Activated CD8-positive, alpha-beta memory T cell treated with anti-CD3 and anti-CD28 coated beads, Interleukin-2, amount 50 U/mL, for 48 hours (primary cell): ENCODE data around the gene MEMO1.
"Not testable (repeated sequence)": the region's sequence is repeated elsewhere in the genome, so short reads cannot be mapped to it uniquely, and the experiment has no call there.

Experiments
- DNase-seq: peaks from one replicate; pipeline ENCODE4 v3.0.0-alpha.2; 2020

MEMO1 gene

DNA sequence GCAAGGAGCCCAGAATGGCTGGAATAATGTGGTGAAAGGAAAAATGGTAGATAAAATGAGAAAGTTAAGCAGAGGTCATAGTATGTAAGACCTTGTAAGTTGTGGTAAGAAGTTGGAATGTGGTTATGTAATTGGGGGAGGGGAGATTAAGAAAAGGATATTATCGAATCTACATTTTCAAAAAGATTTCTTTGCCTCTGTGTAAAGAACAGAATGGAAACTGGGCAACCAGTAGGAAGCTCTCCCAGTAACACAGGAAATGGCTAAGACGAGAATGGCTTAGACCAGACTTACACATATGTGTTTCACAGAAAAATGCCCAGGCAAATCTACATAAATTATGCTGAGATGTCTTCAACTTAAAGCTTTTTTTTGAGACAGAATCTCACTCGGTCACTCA, 13.2 kb downstream of the MEMO1 start:
- no peak for DNase-seq

DNA sequence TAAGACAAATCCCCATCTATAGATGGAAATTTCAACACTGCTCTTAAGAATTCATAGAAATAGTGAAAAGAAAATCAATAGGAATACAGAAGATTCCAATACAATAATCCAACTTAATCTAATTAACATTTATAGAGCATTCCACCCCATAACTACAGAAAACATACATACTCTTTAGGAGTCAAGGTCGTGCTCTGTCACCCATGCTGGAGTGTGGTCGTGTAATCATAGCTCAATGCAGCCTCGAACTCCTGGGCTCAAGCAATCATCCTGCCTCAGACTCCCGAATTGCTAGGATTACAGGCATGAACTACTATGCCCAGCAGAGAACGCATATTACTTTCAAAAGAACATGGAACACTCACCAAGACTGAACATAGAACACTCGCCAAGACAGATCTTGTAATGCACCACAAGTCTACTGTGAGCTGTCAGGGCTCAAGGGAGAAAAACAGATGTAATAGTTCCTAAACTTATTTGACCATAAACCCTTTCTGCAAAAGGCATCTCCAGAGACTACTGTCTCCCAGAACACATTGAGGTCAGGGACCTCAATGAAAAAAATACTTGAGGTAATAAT, 14.1 kb downstream of the MEMO1 start:
- DNase-seq = no peak

GRCh38 chr2:31992934-31993333, 17.9 kb downstream of the MEMO1 start:
- no peak for DNase-seq

- DNase-seq = no peak
Observed at GRCh38 chr2:31992025-31992579, 18.7 kb downstream of the MEMO1 start.

- DNase-seq = no peak
Observed at GRCh38 chr2:31989946-31990345, 20.9 kb downstream of the MEMO1 start.

GRCh38 chr2:31987454-31988220, 23.2 kb downstream of the MEMO1 start:
- DNase-seq = no peak

GRCh38 chr2:31986906-31987305, 23.9 kb downstream of the MEMO1 start:
- DNase-seq = no peak

GRCh38 chr2:31983762-31984467, 26.9 kb downstream of the MEMO1 start:
- DNase-seq = no peak

DNA sequence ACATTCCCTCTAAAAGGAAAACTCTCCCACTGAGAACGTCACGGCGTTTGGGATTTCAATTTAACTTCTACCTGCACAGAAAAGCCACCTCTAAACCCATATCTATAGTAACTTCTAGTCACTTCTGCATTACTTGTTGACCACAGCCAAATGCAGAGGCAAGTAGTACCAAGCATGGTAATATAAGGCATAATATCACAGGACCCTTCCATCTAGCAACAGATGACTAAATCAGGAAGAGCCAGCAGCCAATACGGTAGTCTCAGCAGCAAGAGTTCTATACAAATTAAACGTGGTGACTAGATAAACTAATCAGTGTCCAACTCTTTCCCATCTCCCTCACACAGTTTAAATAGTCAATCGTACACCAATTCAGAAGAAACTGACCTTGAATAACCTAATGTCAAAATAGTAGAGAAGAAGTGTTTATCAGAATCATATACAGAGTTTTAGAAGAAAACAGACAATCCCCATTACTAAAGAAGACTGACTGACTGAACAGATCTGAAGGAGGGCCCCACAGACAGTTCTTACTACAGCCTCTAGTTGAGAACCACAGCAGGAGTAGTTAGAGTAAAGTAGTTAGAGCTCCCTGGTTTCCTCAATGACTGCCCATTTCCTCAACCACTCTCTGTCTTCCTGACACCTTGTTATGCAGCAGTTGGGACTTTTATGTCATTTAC, 30.0 kb downstream of the MEMO1 start:
- DNase-seq = no peak

- no peak for DNase-seq
Observed at GRCh38 chr2:31979956-31980355, 30.9 kb downstream of the MEMO1 start.

DNA sequence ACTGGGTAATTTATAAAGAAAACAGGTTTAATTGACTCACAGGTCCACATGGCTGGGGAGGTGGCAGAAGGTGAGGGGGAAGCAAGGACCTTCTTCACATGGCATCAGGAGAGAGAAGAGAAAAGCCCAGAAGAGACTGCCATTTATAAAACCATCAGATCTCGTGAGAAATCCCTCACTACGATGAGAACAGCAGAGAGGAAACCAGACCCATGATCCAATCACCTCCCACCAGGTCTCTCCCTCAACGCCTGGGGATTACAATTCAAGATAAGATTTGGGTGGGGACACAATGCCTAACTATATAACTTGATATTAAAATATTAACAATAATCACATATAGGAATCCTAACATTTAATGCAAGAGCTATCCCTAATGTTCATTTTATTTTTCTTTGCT, 31.8 kb downstream of the MEMO1 start:
- no peak for DNase-seq

GRCh38 chr2:31978436-31978835, 32.4 kb downstream of the MEMO1 start:
- DNase-seq = no peak

DNA sequence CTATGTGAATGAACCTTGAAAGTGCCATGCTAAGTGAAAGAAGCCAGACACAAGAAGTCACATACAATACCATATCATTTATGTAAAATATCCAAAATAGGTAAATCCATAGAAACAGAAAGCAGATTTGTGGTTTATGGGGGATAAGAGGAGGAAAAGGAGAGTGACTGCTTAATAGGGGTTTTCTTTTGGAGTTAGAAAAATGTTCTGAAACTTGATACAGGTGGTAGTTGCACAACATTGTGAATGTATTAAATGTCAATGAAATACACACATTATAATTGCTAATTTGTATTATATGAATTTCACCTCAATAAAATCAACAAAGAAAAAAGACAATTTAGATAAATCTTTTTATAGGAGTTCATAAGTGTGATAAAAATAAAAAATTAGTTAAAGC, 37.1 kb downstream of the MEMO1 start:
- DNase-seq = no peak

DNA sequence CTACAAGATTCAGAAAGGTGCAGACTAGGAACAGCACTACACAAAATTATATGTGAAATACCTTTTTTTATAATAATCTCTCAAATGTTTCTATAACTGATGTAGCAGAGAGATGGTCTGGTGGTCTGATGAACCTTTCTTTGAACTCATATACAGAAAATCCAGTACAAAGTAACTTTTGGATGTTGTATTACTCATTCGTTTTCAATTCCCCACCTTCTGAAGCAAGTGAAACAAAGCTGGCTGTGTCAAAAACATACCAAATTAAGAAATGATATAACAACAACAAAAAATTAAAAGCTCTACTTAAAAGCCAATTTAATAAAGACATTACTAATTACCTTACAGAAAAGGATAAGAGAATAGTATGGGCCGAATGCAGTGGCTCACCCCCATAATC, 38.7 kb downstream of the MEMO1 start:
- no peak for DNase-seq

DNA sequence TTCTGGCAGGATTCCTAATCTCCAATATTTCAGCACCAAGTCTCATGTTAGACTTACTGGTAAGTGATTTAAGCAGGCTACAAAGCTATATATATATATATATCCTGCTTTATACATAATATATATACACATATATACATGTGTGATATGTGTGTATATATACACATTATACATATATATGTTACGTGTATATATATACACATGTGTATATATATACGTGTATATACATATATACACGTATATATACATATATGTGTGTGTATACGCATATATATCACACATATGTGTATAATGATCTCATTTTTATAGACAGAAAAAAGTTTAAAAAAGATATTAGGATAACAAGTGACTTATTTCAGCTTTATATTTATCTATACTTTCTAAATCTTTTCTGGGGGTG, 41.6 kb downstream of the MEMO1 start:
- DNase-seq = no peak

DNA sequence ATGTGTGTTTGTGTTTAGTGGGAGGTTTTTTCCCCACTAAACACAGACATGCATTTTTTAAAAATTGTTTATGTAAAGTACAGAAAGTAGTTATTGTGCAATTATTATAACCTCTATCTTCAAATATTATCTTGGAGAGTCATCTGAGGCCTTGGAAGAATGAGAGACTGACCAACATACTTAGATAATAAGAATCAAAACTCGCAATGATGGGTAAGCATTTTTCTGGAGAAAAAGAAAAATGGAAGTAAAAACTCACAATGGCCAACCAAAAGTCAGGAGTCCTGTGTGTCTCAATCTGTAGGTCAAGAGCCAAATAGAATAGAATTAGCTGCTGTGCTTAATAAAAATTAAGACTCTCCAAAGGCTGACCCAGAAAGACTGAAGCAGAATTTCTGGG, 43.0 kb downstream of the MEMO1 start:
- no peak for DNase-seq

DNA sequence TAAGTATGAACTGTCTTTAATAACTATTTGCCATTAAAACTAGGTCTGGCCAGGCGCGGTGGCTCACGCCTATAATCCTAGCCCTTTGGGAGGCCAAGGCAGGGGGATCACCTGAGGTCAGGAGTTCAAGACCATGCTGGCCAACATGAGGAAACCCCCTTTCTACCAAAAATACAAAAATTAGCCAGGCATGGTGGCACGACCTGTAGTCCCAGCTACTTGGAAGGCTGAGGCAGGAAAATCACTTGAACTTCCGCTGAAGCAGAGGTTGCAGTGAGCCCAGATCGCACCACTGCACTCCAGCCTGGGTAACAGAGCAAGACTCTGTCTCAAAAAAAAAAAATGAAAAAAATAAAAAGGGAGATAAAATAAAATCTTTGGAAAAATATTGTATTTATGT, 44.4 kb downstream of the MEMO1 start:
- not testable (repeated sequence) for DNase-seq

DNA sequence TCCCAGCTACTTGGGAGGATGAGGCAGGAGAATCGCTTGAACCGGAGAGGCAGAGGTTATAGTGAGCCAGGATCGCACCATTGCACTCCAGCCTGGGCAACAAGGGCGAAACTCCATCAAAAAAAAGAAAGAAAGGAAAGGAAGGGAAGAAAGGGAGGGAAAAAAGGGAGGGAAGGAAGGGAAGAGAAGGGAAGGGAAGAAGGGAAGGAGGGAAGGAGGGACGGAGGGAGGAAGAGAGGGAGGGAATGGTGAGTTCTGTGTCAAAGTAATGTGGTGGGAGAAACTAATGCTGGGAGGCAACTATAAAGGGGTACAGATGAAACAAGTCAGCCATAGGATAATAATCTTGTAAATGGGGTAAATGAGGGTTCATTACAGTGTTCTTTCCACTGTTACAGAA, 45.7 kb downstream of the MEMO1 start:
- DNase-seq = no peak

GRCh38 chr2:31962757-31963361, 47.9 kb downstream of the MEMO1 start:
- no peak for DNase-seq

DNA sequence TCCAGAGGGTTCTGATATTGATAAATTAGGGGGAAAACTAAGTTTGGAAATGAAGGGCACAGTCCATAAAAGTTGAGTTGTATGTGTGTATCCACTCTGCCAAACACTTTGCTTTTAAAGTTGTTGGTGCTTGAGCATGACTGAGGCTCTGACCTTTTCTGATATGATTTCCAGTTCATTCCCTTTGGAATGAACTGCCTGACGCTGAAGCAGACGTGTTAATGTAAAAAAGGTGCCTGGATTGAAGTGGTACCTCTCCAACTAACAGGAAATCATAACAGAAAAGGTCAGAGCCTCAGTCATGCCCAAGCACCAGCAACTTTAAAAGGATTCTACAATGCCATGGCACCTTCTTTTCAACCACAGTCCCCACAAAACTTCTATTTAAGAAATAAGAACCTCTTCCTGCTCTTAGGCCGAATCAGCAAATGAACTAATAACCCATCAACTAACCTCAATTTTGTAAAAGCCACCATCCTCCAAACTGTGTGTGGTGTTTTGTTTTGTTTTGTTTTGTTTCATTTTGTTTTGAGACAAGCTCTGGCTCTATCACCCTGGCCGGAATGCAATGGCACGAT, 52.6 kb downstream of the MEMO1 start:
- DNase-seq = no peak

DNA sequence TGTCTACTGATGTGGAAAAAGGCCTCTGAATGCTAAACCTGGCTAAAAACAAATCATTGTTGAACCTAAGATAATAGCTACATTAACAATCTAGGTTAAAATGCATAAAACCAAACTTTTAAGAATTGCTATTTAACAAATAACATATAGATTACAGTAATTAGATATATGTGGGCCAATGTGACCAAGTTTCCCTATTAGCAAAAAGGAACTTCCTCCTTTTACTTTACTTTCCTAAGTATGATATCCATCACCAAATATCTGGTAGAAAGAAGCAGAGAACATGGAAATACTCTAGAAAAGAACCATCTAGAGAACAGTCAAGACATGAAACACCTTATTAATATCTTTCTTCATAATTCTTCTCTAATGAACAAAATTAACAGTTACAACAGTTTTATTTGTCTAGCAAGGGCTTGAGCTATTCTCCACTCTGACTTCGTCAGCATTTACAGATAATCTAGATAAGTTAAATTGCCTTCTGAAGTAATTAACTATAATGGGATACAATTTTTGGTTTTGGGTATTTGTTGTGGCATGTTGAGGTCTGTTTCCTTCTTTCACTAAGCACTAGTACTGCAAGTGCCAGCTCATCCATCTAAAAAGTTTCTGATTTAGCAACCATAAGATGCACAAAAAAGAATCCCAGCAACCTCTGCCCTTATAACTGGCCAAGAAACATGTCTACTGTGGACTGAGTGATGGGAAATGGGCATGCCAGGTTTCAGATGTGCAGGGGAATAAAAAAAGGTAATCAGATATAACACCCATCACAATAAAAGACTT, 53.3 kb downstream of the MEMO1 start:
- DNase-seq = no peak

DNA sequence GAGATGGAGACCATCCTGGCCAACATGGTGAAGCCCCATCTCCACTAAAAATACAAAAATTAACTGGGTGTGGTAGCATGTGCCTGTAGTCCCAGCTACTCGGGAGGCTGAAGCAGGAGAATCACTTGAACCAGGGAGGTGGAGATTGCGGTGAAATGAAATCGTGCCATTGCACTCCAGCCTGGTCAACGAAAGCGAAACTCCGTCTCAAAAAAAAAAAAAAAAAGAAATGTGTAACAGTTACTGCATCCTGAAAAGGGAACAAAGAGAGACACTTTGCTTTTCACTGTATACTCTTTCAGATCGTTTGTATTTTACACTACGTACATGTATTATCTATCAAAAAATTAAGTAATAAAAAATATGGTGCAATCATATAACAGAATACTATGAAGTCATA, 53.9 kb downstream of the MEMO1 start:
- not testable (repeated sequence) for DNase-seq
